GM19193 (cell line): Measurements from ENCODE around the gene RHOH.

Experiments used
- POLR2A ChIP-seq: IDR thresholded peaks from 4 replicates; pipeline ENCODE4 v1.6.1; 2011; ENCODE audit not compliant: insufficient read depth, insufficient read length; ENCODE audit errors: extremely low read depth

The RHOH gene

GRCh38 chr4:40254608-40255392, 58.0 kb downstream of the RHOH start:
- TF ChIP-seq POLR2A: no peak

DNA sequence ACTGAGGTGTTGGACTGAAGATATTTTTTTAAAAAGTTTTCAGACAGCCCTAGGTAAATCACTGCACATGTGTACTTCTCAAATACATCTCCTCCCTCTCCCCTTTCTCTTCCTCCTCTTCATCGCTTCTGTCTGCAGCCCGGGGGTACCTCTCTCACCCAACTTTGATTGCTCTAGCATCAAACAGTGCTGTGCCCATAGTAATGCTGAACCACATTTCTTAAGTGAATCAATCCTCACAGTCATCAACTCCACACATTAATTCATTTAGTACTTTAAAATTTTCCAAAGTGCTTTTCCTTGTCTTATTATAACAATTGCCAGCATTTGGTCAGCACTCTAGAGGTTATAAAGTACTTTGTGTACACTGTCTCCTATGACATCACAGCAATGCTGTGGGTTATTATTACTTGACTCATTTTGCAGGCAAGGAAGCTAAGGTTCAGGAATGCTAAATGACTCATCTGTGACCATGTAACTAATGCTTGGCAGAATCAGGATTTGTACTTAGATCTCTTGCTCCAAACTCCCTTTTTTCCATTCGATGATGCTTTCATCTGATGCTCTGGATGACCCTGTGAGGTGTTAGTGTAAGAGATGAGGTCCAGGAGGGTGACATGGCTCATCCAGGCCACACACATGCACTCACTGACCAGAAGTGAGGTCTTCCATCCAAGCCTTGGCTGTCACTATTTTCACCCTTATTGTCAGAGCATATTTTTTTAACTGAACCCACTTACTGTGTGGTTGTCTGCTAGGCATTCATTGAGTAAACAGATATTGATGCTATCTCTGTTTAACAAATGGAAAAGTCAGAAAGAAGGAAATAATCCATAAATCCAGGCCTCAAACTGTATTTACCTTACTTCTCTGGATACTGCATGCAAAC, 58.8 kb downstream of the RHOH start:
- no peak for TF ChIP-seq POLR2A

DNA sequence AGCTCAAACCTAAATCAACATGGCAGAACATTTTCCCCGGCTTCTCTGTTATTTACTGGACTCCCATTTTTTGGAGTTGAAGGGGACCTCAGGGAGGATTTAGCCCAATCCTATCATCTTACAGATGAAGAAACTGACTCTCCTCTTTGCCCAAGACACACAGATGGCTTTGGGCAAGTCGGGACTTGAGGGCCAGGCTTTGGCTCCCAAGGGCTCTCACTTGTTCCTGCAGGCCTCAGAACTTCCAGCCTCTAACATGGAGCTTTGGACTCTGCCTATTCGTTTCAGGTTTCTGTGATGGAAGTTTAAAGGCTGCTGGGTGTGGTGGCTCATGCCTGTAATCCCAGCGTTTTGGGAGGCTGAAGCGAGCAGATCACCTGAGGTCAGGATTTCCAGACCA, 59.5 kb downstream of the RHOH start:
- no peak for TF ChIP-seq POLR2A

DNA sequence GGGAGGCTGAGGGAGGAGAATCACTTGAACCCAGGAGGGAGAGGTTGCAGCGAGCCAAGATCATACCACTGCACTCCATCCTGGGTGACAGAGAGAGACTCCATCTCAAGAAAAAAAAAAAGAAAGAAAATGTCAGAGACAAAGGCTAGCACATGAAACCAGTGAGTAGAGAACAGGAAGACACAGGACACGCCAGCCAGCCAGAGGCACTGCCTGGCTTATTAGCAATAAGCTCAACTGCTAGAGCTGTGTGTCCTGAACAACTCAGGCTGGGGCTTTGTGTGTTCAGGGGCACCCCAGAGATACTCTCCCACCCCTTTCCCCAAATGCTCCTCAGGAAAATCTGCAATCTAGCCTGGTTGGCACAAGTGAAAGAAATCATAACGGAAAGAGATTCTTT, 60.0 kb downstream of the RHOH start:
- no peak for TF ChIP-seq POLR2A

- TF ChIP-seq POLR2A: no peak
Measured at GRCh38 chr4:40258627-40259026, 61.8 kb downstream of the RHOH start.

- no peak for TF ChIP-seq POLR2A
Measured at GRCh38 chr4:40261231-40262076, 64.6 kb downstream of the RHOH start.

GRCh38 chr4:40262077-40262528, 65.3 kb downstream of the RHOH start:
- TF ChIP-seq POLR2A: no peak

DNA sequence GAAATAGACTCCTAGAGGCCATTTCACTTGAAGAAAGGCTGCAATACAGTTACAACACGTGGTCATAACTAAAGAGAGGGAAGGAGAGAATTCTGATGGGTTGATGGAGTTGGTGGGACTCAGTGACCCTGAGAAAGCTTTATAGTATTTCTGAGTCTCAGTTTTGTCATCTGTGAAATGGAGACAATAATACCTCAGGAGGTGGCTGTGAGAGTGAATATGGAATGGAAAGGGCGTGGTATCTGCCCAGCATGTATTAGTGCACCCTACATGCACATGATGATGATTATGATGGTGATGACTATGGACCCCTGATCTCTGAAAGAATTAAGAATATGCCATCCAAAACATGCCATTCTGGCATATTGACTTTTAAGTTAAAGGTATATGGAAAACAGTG, 66.0 kb downstream of the RHOH start:
- TF ChIP-seq POLR2A: no peak

- TF ChIP-seq POLR2A: no peak
Measured at GRCh38 chr4:40264497-40264896, 67.7 kb downstream of the RHOH start.

GRCh38 chr4:40264995-40265909, 68.4 kb downstream of the RHOH start:
- no peak for TF ChIP-seq POLR2A

DNA sequence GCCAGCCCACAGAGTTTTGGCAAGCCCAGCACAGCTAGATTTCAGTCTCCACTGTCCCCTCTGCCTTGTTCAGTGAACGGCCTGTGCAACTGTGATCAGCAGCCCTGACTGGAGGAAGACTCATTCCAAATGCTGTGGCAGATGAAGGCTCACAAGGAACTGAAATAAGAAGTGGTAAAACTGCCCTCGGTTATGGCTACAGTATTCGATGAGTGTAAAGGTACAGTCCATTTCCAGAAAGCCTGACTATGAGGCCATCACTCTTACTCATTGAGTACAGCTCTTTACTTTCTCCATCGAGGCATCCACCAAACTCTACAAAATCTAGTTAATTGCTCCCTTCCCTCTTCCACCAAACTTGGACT, 69.1 kb downstream of the RHOH start:
- TF ChIP-seq POLR2A: no peak

GRCh38 chr4:40269133-40269532, 72.3 kb downstream of the RHOH start:
- no peak for TF ChIP-seq POLR2A

- no peak for TF ChIP-seq POLR2A
Measured at GRCh38 chr4:40270609-40271008, 73.8 kb downstream of the RHOH start.
